Activated T-cell treated with anti-CD3 and anti-CD28 coated beads, Interleukin-2, amount 50 U/mL, for 72 hours (primary cell): ENCODE data around the gene C6orf52. TPM values are rescaled to one million over a fixed set of nuclear protein-coding genes. Genes with fewer than 3 reads are reported as not detected.
A peak's percentile ranks its signal among the peaks of the same experiment; 100 is the strongest.
"Not testable (repeated sequence)": the region's sequence is repeated elsewhere in the genome, so short reads cannot be mapped to it uniquely, and the experiment has no call there.

ENCODE experiments used
- ATAC-seq, 2 donors: fragments of 150-1000 bp; cut with Tn5 transposase; replicated peaks in 1 of 2; 2 replicates each; pipeline ENCODE4 v1.10.0; 2021; ENCODE audit warnings: moderate library complexity in 2 of 2, mild to moderate bottlenecking in 1 of 2
- DNase-seq, 2 donors: peaks; one replicate each; pipeline ENCODE4 v3.0.0; 2021 to 2022; ENCODE audit warnings: mixed read lengths in 1 of 2
- H3K27ac Mint-ChIP-seq: one replicate; pipeline ENCODE4 v1.8.0; 2022; ENCODE audit warnings: mild to moderate bottlenecking, moderate library complexity, mixed read lengths
- H3K27me3 Mint-ChIP-seq: one replicate; pipeline ENCODE4 v1.8.0; 2022; ENCODE audit warnings: low read depth, mixed read lengths
- H3K36me3 Mint-ChIP-seq, 2 donors: one replicate each; pipeline ENCODE4 v1.8.0; 2022; ENCODE audit warnings: mixed read lengths in 2 of 2, mild to moderate bottlenecking in 1 of 2; ENCODE audit not compliant: insufficient read depth in 2 of 2
- H3K4me1 Mint-ChIP-seq: one replicate; pipeline ENCODE4 v1.8.0; 2022; ENCODE audit warnings: low read depth, mixed read lengths
- H3K4me3 Mint-ChIP-seq, 2 donors: one replicate each; pipeline ENCODE4 v1.8.0; 2022; ENCODE audit warnings: mild to moderate bottlenecking in 2 of 2, mixed read lengths in 2 of 2, moderate library complexity in 2 of 2
- H3K9me3 Mint-ChIP-seq, 2 donors: one replicate each; pipeline ENCODE4 v1.8.0; 2022; ENCODE audit warnings: mixed read lengths in 2 of 2
- total RNA-seq, 2 donors: library from RNA; stranded (reverse); gene quantifications; one replicate each; pipeline ENCODE4 v1.2.3, GENCODE V29; 2022

C6orf52 gene
- 1 to 10 TPM; 2.7 to 4.4 TPM for total RNA-seq

- Mint-ChIP-seq H3K4me3 (peak within 1 kb of the TSS; percentile 88 to 95), H3K9me3 (no peaks in the 10 kb centered on the region), H3K27me3 (no peaks in the 10 kb centered on the region), H3K4me1 (peaks cover 59% of the 10 kb centered on the region), H3K27ac (peak within 1 kb of the TSS; percentile 100), H3K36me3 (peaks cover 10 to 31% of the 10 kb centered on the region in 2 donors)
- peak; percentile 97 for ATAC-seq
- DNase-seq: peak; percentile 90 to 94
These were observed at the start of gene C6orf52, which contains the start of gene PAK1IP1 for GRCh38 chr6:10694302-10695085. TSS of gene C6orf52 (minus strand) at chr6:10694616. CDS start at chr6:10687550, 7,066 bp downstream. TSS of gene PAK1IP1 (plus strand) at chr6:10694972. CDS start at chr6:10694986, 14 bp downstream.

- DNase-seq (no peak), ATAC-seq (no peak)
- Mint-ChIP-seq H3K27ac (no peak overlapping the region), H3K36me3 (peaks cover 0 to 2% of the 10 kb centered on the region in 2 donors), H3K9me3 (no peaks in the 10 kb centered on the region), H3K4me1 (peaks cover 20% of the 10 kb centered on the region), H3K27me3 (no peaks in the 10 kb centered on the region), H3K4me3 (no peak overlapping the region)
These were observed 49.1 kb upstream of the C6orf52 start for GRCh38 chr6:10743515-10743914.

GRCh38 chr6:10742251-10742650 is 47.8 kb upstream of the C6orf52 start:
- H3K36me3 Mint-ChIP-seq: peaks cover 0 to 2% of the 10 kb centered on the region in 2 donors
- no peak for ATAC-seq
- H3K4me3 Mint-ChIP-seq: no peak overlapping the region

DNA sequence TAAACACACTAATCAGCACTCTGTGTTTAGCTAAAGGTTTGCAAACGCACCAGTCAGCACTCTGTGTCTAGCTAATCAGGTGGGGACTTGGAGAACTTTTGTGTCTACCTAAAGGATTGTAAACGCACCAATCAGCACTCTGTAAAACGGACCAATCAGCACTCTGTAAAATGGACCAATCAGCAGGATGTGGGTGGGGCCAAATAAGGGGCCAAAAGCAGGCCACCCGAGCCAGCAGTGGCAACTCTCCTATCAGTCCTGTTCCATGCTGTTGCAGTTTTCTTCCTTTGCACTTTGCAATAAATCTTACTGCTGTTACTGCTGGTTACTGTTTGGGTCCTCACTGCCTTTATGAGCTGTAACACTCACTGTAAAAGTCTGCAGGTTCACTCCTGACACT is 47.2 kb upstream of the C6orf52 start:
- ATAC-seq, H3K4me3 Mint-ChIP-seq, H3K27me3 Mint-ChIP-seq, DNase-seq, H3K36me3 Mint-ChIP-seq, H3K27ac Mint-ChIP-seq, H3K9me3 Mint-ChIP-seq: not testable (repeated sequence)
- H3K4me1 Mint-ChIP-seq: peaks cover 11% of the 10 kb centered on the region

More at GRCh38 chr6:10742251-10742650, 47.8 kb upstream of the C6orf52 start:
- Mint-ChIP-seq H3K27me3 (no peaks in the 10 kb centered on the region), H3K4me1 (peaks cover 17% of the 10 kb centered on the region), H3K27ac (no peak overlapping the region), H3K9me3 (no peaks in the 10 kb centered on the region)
- DNase-seq: no peak

GRCh38 chr6:10740061-10740460 is 45.6 kb upstream of the C6orf52 start:
- Mint-ChIP-seq H3K27ac (no peak overlapping the region), H3K4me1 (no peaks in the 10 kb centered on the region)

GRCh38 chr6:10736731-10737130 is 42.3 kb upstream of the C6orf52 start:
- Mint-ChIP-seq H3K4me1 (no peaks in the 10 kb centered on the region), H3K36me3 (no peaks in the 10 kb centered on the region), H3K27ac (no peak overlapping the region), H3K27me3 (no peaks in the 10 kb centered on the region), H3K4me3 (no peak overlapping the region), H3K9me3 (no peaks in the 10 kb centered on the region)
- no peak for ATAC-seq
- DNase-seq: no peak

More at GRCh38 chr6:10740061-10740460, 45.6 kb upstream of the C6orf52 start:
- Mint-ChIP-seq H3K27me3 (no peaks in the 10 kb centered on the region), H3K4me3 (no peak overlapping the region), H3K9me3 (no peaks in the 10 kb centered on the region), H3K36me3 (no peaks in the 10 kb centered on the region)
- ATAC-seq (no peak), DNase-seq (no peak)

DNA sequence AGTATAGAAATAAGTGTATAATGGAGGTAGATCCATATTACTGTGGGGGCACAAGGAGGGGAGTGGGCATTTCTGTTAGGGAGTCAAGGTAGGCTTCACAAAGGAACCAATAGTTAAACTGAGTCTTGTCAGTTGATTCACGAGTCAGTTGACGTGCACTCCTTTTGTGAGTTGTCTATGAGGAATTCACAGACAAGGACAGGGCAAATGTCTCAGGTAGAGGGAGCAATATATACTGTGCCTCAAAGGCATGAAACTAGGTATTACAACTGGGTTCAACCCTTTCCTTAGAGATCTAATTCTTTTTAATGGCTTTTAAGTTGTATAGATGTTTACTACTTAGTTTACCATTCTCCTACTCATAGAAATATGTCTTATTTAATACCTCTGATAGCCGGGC is 39.4 kb upstream of the C6orf52 start:
- Mint-ChIP-seq H3K9me3 (no peaks in the 10 kb centered on the region), H3K27me3 (no peaks in the 10 kb centered on the region), H3K4me3 (no peak overlapping the region), H3K36me3 (peaks cover 0 to 5% of the 10 kb centered on the region in 2 donors), H3K27ac (no peak overlapping the region), H3K4me1 (no peaks in the 10 kb centered on the region)
- ATAC-seq: no peak
- DNase-seq: no peak

DNA sequence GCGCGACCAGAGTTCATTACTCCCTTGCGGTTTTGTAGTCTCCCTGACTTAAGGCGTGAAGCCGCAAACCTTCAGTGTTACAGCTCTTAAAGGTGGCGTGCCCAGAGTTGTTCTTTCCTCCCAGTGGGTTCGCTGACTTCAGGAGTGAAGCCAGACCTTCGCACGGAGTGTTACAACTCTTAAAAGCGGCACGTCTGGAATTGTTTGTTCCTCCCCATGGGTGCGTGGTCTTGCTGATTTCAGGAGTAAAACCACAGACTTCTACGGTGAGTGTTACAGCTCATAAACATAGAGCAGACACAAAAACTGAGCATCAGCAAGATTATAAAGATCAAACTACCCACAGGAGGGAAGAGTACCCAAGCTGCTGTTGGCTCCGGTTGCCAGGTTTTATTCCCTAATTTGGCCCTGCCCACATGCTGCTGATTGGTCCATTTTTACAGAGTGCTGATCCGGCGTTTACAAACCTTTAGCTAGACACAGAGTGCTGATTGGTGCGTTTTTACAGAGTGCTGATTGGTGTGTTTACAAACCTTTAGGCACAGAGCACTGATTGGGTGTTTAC is 38.8 kb upstream of the C6orf52 start:
- ATAC-seq (peak in 1 of 2 donors; percentile 33), DNase-seq (no peak)
- Mint-ChIP-seq H3K4me1 (no peaks in the 10 kb centered on the region), H3K4me3 (no peak overlapping the region), H3K36me3 (peaks cover under 1 to 5% of the 10 kb centered on the region in 2 donors), H3K27ac (no peak overlapping the region), H3K9me3 (no peaks in the 10 kb centered on the region), H3K27me3 (no peaks in the 10 kb centered on the region)

DNA sequence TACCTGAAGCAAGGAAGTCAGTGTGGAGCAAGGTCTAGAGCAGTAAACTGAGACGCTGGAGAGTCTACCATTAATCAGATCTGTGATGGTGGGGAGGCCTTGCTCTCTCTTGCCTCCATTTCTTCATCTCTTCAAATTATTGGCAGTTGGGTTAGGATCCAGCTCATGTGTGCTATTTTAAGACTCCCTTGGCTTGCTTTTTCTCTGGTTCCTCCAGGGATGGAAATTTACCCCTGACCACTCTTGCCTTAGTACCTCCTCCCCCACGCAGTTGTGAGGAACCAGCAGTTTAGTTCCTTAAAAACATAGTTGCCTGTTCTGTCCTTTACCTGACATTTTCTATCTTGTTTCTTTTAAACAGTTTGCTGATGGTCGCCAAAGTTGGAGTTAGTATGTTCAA is 35.8 kb upstream of the C6orf52 start:
- H3K36me3 Mint-ChIP-seq: peaks cover 3 to 17% of the 10 kb centered on the region in 2 donors
- no peak overlapping the region for H3K4me3 Mint-ChIP-seq
- H3K9me3 Mint-ChIP-seq: no peaks in the 10 kb centered on the region
- DNase-seq: no peak
- H3K4me1 Mint-ChIP-seq: peaks cover 12% of the 10 kb centered on the region
- H3K27me3 Mint-ChIP-seq: no peaks in the 10 kb centered on the region
- H3K27ac Mint-ChIP-seq: no peak overlapping the region
- ATAC-seq: no peak

DNA sequence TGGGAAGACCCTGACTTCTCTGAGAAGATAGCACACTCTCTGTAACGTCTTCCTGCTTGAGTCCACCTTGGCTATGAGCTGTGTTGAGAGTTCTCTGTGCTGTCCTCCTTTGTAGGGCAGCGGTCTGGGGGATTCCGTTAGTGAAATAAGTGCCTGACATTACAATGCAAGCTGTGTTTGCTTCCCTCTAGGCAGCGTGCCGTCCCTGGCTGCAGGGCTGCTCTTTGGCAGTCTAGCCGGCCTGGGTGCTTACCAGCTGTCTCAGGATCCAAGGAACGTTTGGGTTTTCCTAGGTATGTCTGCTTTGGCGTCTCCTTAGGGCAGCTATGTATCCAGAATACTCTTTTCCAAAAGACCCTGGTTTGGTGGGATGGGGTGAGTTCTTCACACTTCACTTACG is 31.3 kb upstream of the C6orf52 start:
- ATAC-seq (no peak), DNase-seq (no peak)
- peaks cover 44% of the 10 kb centered on the region for H3K4me1 Mint-ChIP-seq
- no peaks in the 10 kb centered on the region for H3K27me3 Mint-ChIP-seq
- H3K4me3 Mint-ChIP-seq: no peak overlapping the region
- no peak overlapping the region for H3K27ac Mint-ChIP-seq
- H3K9me3 Mint-ChIP-seq: no peaks in the 10 kb centered on the region
- H3K36me3 Mint-ChIP-seq: peaks cover 3 to 17% of the 10 kb centered on the region in 2 donors

GRCh38 chr6:10725044-10725443 is 30.6 kb upstream of the C6orf52 start:
- H3K36me3 Mint-ChIP-seq: peaks cover 3 to 12% of the 10 kb centered on the region in 2 donors
- H3K9me3 Mint-ChIP-seq: no peaks in the 10 kb centered on the region
- DNase-seq (no peak), ATAC-seq (no peak)
- H3K27ac Mint-ChIP-seq: no peak overlapping the region
- H3K4me3 Mint-ChIP-seq: peak overlapping the region in 1 of 2 donors; percentile 46
- peaks cover 44% of the 10 kb centered on the region for H3K4me1 Mint-ChIP-seq
- H3K27me3 Mint-ChIP-seq: no peaks in the 10 kb centered on the region

DNA sequence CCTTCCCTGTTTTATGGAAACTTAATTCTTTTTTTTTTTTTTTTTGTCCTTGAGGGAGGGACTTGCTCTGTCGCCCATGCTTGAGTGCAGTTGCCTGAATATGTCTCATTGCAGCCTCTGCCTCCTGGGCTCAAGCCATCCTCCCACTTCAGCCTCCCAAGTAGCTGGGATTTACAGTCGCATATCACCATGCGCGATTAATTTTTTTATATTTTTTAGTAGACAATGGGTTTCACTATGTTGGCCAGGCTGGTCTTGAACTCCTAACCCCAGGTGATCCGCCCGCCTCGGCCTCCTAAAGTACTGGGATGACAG is 29.1 kb upstream of the C6orf52 start:
- H3K9me3 Mint-ChIP-seq: peaks cover 3 to 5% of the 10 kb centered on the region in 2 donors
- DNase-seq: no peak

GRCh38 chr6:10722820-10723566 is 28.6 kb upstream of the C6orf52 start, which contains the start of gene TMEM14C:
TSS of gene TMEM14C (plus strand) at chr6:10723070. CDS start at chr6:10724614, 1,544 bp downstream.
- Mint-ChIP-seq H3K27ac (peak within 1 kb of the TSS; percentile 96), H3K36me3 (peaks cover 5 to 19% of the 10 kb centered on the region in 2 donors), H3K4me1 (peaks cover 42% of the 10 kb centered on the region), H3K27me3 (no peaks in the 10 kb centered on the region), H3K4me3 (peak within 1 kb of the TSS; percentile 94 to 96), H3K9me3 (peaks cover 3 to 5% of the 10 kb centered on the region in 2 donors)
- DNase-seq (peak; percentile 93 to 94), ATAC-seq (peak; percentile 90 to 95)

More for the DNA sequence above, 29.1 kb upstream of the C6orf52 start:
- Mint-ChIP-seq H3K36me3 (peaks cover 5 to 16% of the 10 kb centered on the region in 2 donors), H3K4me1 (peaks cover 44% of the 10 kb centered on the region), H3K27ac (peak overlapping the region; percentile 96), H3K27me3 (no peaks in the 10 kb centered on the region), H3K4me3 (peak overlapping the region; percentile 94 to 96)
- ATAC-seq: no peak
